HEK293 (cell line): ENCODE results near the gene MAGEF1.
A peak's percentile ranks its signal among the peaks of the same experiment; 100 is the strongest.

Source experiments
- IKZF3 ChIP-seq: fragments of 450-650 bp; IDR thresholded peaks from 2 replicates; pipeline ENCODE4 v1.5.0; 2018; ENCODE audit warnings: missing biosample characterization, mild to moderate bottlenecking, missing genetic modification characterization, moderate library complexity
- OSR2 ChIP-seq: fragments of 450-650 bp; formaldehyde crosslinking; IDR thresholded peaks from 2 replicates; pipeline ENCODE4 v1.5.1; 2016; ENCODE audit warnings: missing biosample characterization, missing genetic modification characterization
- REPIN1 ChIP-seq: fragments of 450-650 bp; formaldehyde crosslinking; IDR thresholded peaks from 2 replicates; pipeline ENCODE4 v1.5.1; 2017; ENCODE audit warnings: missing biosample characterization, missing genetic modification characterization, low read depth
- WT1 ChIP-seq: fragments of 450-650 bp; formaldehyde crosslinking; IDR thresholded peaks from 2 replicates; pipeline ENCODE4 v1.5.1; 2016; ENCODE audit warnings: missing biosample characterization, missing genetic modification characterization
- ZBTB21 ChIP-seq: fragments of 450-650 bp; formaldehyde crosslinking; IDR thresholded peaks from 2 replicates; pipeline ENCODE4 v1.5.1; 2017; ENCODE audit warnings: missing biosample characterization, missing genetic modification characterization
- ZBTB8A ChIP-seq: fragments of 450-650 bp; formaldehyde crosslinking; IDR thresholded peaks from 2 replicates; pipeline ENCODE4 v1.5.1; 2016; ENCODE audit warnings: missing biosample characterization, missing genetic modification characterization
- ZFP3 ChIP-seq: fragments of 450-650 bp; formaldehyde crosslinking; IDR thresholded peaks from 2 replicates; pipeline ENCODE4 v1.5.1; 2016; ENCODE audit warnings: low read depth, missing biosample characterization, missing genetic modification characterization
- ZNF266 ChIP-seq: fragments of 450-650 bp; formaldehyde crosslinking; IDR thresholded peaks from 2 replicates; pipeline ENCODE4 v1.5.1; 2016; ENCODE audit warnings: missing biosample characterization, missing genetic modification characterization, low read depth
- ZNF335 ChIP-seq: fragments of 450-650 bp; formaldehyde crosslinking; conservative IDR thresholded peaks from 2 replicates; pipeline ENCODE4 v1.5.1; 2016; ENCODE audit warnings: missing biosample characterization, missing genetic modification characterization
- ZNF354C ChIP-seq: fragments of 450-650 bp; formaldehyde crosslinking; IDR thresholded peaks from 2 replicates; pipeline ENCODE4 v1.5.1; 2016; ENCODE audit warnings: missing biosample characterization, missing genetic modification characterization, low read depth, borderline replicate concordance
- ZNF544 ChIP-seq: fragments of 450-650 bp; formaldehyde crosslinking; IDR thresholded peaks from 2 replicates; pipeline ENCODE4 v1.5.0; 2017; ENCODE audit warnings: missing biosample characterization, missing genetic modification characterization
- ZNF548 ChIP-seq: fragments of 450-650 bp; formaldehyde crosslinking; IDR thresholded peaks from 2 replicates; pipeline ENCODE4 v1.5.1; 2016; ENCODE audit warnings: missing biosample characterization, missing genetic modification characterization
- ZNF610 ChIP-seq: fragments of 450-650 bp; formaldehyde crosslinking; IDR thresholded peaks from 2 replicates; pipeline ENCODE4 v1.5.1; 2016; ENCODE audit warnings: missing biosample characterization, missing genetic modification characterization, borderline replicate concordance
- ZNF624 ChIP-seq: fragments of 450-650 bp; formaldehyde crosslinking; IDR thresholded peaks from 2 replicates; pipeline ENCODE4 v1.5.1; 2017; ENCODE audit warnings: missing biosample characterization, missing genetic modification characterization
- ZNF664 ChIP-seq: fragments of 450-650 bp; formaldehyde crosslinking; IDR thresholded peaks from 2 replicates; pipeline ENCODE4 v1.5.1; 2016; ENCODE audit warnings: missing biosample characterization, missing genetic modification characterization
- ZNF707 ChIP-seq: fragments of 450-650 bp; formaldehyde crosslinking; IDR thresholded peaks from 2 replicates; pipeline ENCODE4 v1.5.1; 2016; ENCODE audit warnings: missing biosample characterization, missing genetic modification characterization
- ZNF76 ChIP-seq: fragments of 450-650 bp; formaldehyde crosslinking; IDR thresholded peaks from 2 replicates; pipeline ENCODE4; 2016; ENCODE audit warnings: low read depth, missing biosample characterization, missing genetic modification characterization, borderline replicate concordance
- ZSCAN30 ChIP-seq: fragments of 450-650 bp; IDR thresholded peaks from 2 replicates; pipeline ENCODE4 v1.5.1; 2018; ENCODE audit warnings: missing biosample characterization, mild to moderate bottlenecking, missing genetic modification characterization, moderate library complexity
- TF ChIP-seq, protein P1 (sequence below): fragments of 450-650 bp; formaldehyde crosslinking; IDR thresholded peaks from 2 replicates; pipeline ENCODE4 v1.5.0; 2017; ENCODE audit warnings: missing biosample characterization, missing genetic modification characterization, borderline replicate concordance
- TF ChIP-seq, protein P2 (sequence below): fragments of 450-650 bp; formaldehyde crosslinking; IDR thresholded peaks from 2 replicates; pipeline ENCODE4 v1.5.1; 2016; ENCODE audit warnings: missing biosample characterization, missing genetic modification characterization, borderline replicate concordance
- TF ChIP-seq, protein P3 (sequence below): fragments of 450-650 bp; formaldehyde crosslinking; IDR thresholded peaks from 2 replicates; pipeline ENCODE4 v1.5.1; 2016; ENCODE audit warnings: missing biosample characterization, missing genetic modification characterization
- TF ChIP-seq, protein P4 (sequence below): fragments of 450-650 bp; formaldehyde crosslinking; IDR thresholded peaks from 2 replicates; pipeline ENCODE4 v1.5.1; 2016; ENCODE audit warnings: missing biosample characterization, missing genetic modification characterization

MAGEF1 gene

DNA sequence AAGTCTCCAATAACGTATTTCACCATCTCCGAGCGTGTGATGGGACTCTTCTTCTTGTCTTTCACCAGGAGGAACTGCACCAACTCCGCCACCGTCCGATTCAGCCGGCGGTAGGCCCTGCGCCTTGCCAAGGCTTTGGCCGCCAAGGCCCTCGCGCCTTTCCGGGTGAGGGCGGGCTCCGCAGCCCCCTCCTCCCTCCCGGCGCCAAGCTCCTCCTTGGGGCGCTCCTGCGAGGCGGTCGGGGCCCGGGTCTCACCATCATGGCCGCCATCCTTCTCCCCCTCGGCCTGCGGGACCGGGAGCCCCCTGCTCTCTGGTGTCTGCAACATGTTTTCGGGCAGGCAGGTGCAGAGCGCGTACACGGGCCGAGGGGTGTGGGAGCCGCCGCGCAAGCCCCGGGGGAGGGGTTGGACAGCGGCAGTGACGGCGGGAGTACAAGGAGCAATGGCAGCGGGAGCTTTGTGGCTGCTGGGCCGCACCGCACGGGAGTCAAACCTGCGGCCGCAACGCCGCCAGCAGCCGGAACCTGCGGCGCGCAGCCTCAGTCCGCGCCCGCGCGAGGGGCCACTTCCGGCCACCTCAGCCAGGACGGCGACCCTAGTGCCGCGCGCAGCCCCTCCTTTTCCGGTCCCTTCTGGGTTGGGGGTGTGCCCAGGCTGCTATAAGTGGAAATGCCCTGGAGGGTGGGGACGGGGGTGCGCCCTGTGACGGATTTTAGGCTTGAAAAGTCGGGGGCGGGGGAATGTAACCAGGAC lies at the start of gene MAGEF1 (continued):
- TF ChIP-seq ZNF266: no peak
- TF ChIP-seq ZNF76: peak; percentile 68; the same call in 1 of the 2 replicates
- TF ChIP-seq ZNF610 (tag by site-specific recombination): no peak
- 0 out of 2 replicates have a peak, but pooled peaks have one; percentile 23 for TF ChIP-seq WT1 (tag by site-specific recombination)
- TF ChIP-seq, protein P1, sequence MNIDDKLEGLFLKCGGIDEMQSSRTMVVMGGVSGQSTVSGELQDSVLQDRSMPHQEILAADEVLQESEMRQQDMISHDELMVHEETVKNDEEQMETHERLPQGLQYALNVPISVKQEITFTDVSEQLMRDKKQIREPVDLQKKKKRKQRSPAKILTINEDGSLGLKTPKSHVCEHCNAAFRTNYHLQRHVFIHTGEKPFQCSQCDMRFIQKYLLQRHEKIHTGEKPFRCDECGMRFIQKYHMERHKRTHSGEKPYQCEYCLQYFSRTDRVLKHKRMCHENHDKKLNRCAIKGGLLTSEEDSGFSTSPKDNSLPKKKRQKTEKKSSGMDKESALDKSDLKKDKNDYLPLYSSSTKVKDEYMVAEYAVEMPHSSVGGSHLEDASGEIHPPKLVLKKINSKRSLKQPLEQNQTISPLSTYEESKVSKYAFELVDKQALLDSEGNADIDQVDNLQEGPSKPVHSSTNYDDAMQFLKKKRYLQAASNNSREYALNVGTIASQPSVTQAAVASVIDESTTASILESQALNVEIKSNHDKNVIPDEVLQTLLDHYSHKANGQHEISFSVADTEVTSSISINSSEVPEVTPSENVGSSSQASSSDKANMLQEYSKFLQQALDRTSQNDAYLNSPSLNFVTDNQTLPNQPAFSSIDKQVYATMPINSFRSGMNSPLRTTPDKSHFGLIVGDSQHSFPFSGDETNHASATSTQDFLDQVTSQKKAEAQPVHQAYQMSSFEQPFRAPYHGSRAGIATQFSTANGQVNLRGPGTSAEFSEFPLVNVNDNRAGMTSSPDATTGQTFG: no peak
- TF ChIP-seq, protein P2, sequence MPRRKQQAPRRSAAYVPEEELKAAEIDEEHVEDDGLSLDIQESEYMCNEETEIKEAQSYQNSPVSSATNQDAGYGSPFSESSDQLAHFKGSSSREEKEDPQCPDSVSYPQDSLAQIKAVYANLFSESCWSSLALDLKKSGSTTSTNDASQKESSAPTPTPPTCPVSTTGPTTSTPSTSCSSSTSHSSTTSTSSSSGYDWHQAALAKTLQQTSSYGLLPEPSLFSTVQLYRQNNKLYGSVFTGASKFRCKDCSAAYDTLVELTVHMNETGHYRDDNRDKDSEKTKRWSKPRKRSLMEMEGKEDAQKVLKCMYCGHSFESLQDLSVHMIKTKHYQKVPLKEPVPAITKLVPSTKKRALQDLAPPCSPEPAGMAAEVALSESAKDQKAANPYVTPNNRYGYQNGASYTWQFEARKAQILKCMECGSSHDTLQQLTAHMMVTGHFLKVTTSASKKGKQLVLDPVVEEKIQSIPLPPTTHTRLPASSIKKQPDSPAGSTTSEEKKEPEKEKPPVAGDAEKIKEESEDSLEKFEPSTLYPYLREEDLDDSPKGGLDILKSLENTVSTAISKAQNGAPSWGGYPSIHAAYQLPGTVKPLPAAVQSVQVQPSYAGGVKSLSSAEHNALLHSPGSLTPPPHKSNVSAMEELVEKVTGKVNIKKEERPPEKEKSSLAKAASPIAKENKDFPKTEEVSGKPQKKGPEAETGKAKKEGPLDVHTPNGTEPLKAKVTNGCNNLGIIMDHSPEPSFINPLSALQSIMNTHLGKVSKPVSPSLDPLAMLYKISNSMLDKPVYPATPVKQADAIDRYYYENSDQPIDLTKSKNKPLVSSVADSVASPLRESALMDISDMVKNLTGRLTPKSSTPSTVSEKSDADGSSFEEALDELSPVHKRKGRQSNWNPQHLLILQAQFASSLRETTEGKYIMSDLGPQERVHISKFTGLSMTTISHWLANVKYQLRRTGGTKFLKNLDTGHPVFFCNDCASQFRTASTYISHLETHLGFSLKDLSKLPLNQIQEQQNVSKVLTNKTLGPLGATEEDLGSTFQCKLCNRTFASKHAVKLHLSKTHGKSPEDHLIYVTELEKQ (tag by site-specific recombination): no peak
- TF ChIP-seq OSR2: peak; percentile 74
- TF ChIP-seq IKZF3 (tag by site-specific recombination): no peak
- TF ChIP-seq ZFP3 (tag by site-specific recombination): no peak
- TF ChIP-seq ZNF548: no peak
- TF ChIP-seq ZNF354C (tag by site-specific recombination): no peak
- no peak for TF ChIP-seq ZNF707
- peak; percentile 50; the same call in 1 of the 2 replicates for TF ChIP-seq ZBTB8A
- TF ChIP-seq, protein P3, sequence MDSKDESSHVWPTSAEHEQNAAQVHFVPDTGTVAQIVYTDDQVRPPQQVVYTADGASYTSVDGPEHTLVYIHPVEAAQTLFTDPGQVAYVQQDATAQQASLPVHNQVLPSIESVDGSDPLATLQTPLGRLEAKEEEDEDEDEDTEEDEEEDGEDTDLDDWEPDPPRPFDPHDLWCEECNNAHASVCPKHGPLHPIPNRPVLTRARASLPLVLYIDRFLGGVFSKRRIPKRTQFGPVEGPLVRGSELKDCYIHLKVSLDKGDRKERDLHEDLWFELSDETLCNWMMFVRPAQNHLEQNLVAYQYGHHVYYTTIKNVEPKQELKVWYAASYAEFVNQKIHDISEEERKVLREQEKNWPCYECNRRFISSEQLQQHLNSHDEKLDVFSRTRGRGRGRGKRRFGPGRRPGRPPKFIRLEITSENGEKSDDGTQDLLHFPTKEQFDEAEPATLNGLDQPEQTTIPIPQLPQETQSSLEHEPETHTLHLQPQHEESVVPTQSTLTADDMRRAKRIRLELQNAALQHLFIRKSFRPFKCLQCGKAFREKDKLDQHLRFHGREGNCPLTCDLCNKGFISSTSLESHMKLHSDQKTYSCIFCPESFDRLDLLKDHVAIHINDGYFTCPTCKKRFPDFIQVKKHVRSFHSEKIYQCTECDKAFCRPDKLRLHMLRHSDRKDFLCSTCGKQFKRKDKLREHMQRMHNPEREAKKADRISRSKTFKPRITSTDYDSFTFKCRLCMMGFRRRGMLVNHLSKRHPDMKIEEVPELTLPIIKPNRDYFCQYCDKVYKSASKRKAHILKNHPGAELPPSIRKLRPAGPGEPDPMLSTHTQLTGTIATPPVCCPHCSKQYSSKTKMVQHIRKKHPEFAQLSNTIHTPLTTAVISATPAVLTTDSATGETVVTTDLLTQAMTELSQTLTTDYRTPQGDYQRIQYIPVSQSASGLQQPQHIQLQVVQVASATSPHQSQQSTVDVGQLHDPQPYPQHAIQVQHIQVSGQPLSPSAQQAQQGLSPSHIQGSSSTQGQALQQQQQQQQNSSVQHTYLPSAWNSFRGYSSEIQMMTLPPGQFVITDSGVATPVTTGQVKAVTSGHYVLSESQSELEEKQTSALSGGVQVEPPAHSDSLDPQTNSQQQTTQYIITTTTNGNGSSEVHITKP (tag by site-specific recombination): peak; percentile 91
- TF ChIP-seq ZNF664 (tag by site-specific recombination): no peak
- TF ChIP-seq, protein P4, sequence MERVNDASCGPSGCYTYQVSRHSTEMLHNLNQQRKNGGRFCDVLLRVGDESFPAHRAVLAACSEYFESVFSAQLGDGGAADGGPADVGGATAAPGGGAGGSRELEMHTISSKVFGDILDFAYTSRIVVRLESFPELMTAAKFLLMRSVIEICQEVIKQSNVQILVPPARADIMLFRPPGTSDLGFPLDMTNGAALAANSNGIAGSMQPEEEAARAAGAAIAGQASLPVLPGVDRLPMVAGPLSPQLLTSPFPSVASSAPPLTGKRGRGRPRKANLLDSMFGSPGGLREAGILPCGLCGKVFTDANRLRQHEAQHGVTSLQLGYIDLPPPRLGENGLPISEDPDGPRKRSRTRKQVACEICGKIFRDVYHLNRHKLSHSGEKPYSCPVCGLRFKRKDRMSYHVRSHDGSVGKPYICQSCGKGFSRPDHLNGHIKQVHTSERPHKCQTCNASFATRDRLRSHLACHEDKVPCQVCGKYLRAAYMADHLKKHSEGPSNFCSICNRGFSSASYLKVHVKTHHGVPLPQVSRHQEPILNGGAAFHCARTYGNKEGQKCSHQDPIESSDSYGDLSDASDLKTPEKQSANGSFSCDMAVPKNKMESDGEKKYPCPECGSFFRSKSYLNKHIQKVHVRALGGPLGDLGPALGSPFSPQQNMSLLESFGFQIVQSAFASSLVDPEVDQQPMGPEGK (tag by site-specific recombination): peak; percentile 91
- no peak for TF ChIP-seq REPIN1 (tag by site-specific recombination)
- no peak for TF ChIP-seq ZNF624 (tag by site-specific recombination)
- peak; percentile 100 for TF ChIP-seq ZSCAN30
- peak; percentile 77 for TF ChIP-seq ZBTB21 (tag by site-specific recombination)
- no peak for TF ChIP-seq ZNF544 (tag by site-specific recombination)
- peak; percentile 89 for TF ChIP-seq ZNF335
- TF ChIP-seq, all 188 proteins: peak for 57
